Measurements from ENCODE around the gene SERF2.
"Not testable (repeated sequence)": the region's sequence is repeated elsewhere in the genome, so short reads cannot be mapped to it uniquely, and the experiment has no call there.

- TF ChIP-seq CTCF, POLR2A (IDR thresholded peaks at IDR 0.05): not testable (repeated sequence)
These were observed 45.2 kb upstream of the SERF2 start for GRCh38 chr15:43746903-43747309.

Data from lower leg skin (tissue), 3 donors.